HCT116 (cell line): ENCODE results near the gene MIER2. TPM values are rescaled to one million over a fixed set of nuclear protein-coding genes. Genes with fewer than 3 reads are reported as not detected.

Source experiments
- ATAC-seq: fragments of 200-7000 bp; cut with Tn5 transposase; 2 replicates; pipeline ENCODE4 v1.9.1; 2020; ENCODE audit warnings: mild to moderate bottlenecking, moderate library complexity
- BruUV-seq: library from RNA; stranded (reverse); fragments of 400-500 nt; replicated peaks from 2 replicates; lab custom pipeline; 2021; lab: Mats Ljungman, UMichigan
- CTCF ChIA-PET: fragments of 300-600 bp; sonication (Branson Sonifier 250); formaldehyde crosslinking; loops from one replicate; lab custom pipeline; 2021; ENCODE audit warnings: antibody characterized with exemption; lab: Charles Lee
- POLR2A ChIA-PET: fragments of 300-600, 350-600 bp; sonication (Branson Sonifier 250); formaldehyde crosslinking; loops from one replicate; lab custom pipeline; 2021; ENCODE audit warnings: antibody characterized with exemption; lab: Charles Lee
- RAD21 ChIA-PET, 2 experiments: fragments of 300-600 bp; sonication (Branson Sonifier 250); formaldehyde crosslinking; loops; one replicate each; lab custom pipeline; 2023; ENCODE audit warnings: low total read pairs in 2 of 2; ENCODE audit not compliant: uncharacterized antibody in 2 of 2, unreplicated experiment in 2 of 2, low non-redundant PET in 1 of 2; lab: Charles Lee
- DNase-seq: peaks from one replicate; pipeline ENCODE4 v3.0.0-alpha.2; 2010; ENCODE audit warnings: low read depth, low spot score
- H2AFZ ChIP-seq: fragments of 200-600 bp; shearing (Covaris generic), sonication (generic); 2 replicates; pipeline ENCODE4 v1.6.1; 2017; ENCODE audit warnings: low read depth, mixed run types, mixed read lengths, antibody characterized with exemption, low read length; ENCODE audit not compliant: poor library complexity, severe bottlenecking
- H3K27ac ChIP-seq: 2 replicates; pipeline ENCODE4 v1.5.1; 2012; ENCODE audit warnings: low read depth, low read length
- H3K27me3 ChIP-seq: fragments of 200-600 bp; sonication (generic); 2 replicates; pipeline ENCODE4 v1.6.1; 2016; ENCODE audit warnings: mixed run types, low read length, mixed read lengths; ENCODE audit not compliant: insufficient read depth
- H3K36me3 ChIP-seq, 2 experiments: fragments of 200-500 bp in 1 of 2; fragments of 200-600 bp in 1 of 2; sonication (Bioruptor generic) in 1 of 2; sonication (generic) in 1 of 2; 2 replicates each; pipeline versions ENCODE4 v1.5.1 to v1.6.1; 2014 to 2016; ENCODE audit warnings: low read length in 2 of 2, inconsistent platforms in 1 of 2, mixed read lengths in 1 of 2, mixed run types in 1 of 2; ENCODE audit not compliant: insufficient read depth in 2 of 2, control insufficient read depth in 1 of 2
- H3K4me1 ChIP-seq, 2 experiments: fragments of 200-600 bp in 1 of 2; sonication (generic) in 1 of 2; 2 replicates each; pipeline versions ENCODE4 v1.5.1 to v1.6.1; 2012 to 2017; ENCODE audit warnings: low read length in 2 of 2, inconsistent platforms in 1 of 2, mild to moderate bottlenecking in 1 of 2, mixed read lengths in 1 of 2, mixed run types in 1 of 2, moderate library complexity in 1 of 2; ENCODE audit not compliant: insufficient read depth in 2 of 2, control insufficient read depth in 1 of 2
- H3K4me2 ChIP-seq: fragments of 200-600 bp; sonication (generic); 2 replicates; pipeline ENCODE4 v1.6.1; 2017; ENCODE audit warnings: mixed run types, low read length, mixed read lengths
- H3K4me3 ChIP-seq, 2 experiments: fragments of 200-600 bp in 1 of 2; sonication (generic) in 1 of 2; replicated peaks in 1 of 2; 2 replicates each; pipeline ENCODE4 v1.5.1; 2011 to 2016; ENCODE audit warnings: low read length in 2 of 2, control low read depth in 1 of 2, low read depth in 1 of 2, mild to moderate bottlenecking in 1 of 2, mixed read lengths in 1 of 2, mixed run types in 1 of 2
- H3K79me2 ChIP-seq: fragments of 200-600 bp; sonication (generic); 2 replicates; pipeline ENCODE4 v1.6.1; 2017; ENCODE audit warnings: mild to moderate bottlenecking, mixed run types, low read length, moderate library complexity, mixed read lengths; ENCODE audit not compliant: insufficient read depth
- H3K9ac ChIP-seq: fragments of 200-600 bp; sonication (generic); 2 replicates; pipeline ENCODE4 v1.6.1; 2016; ENCODE audit warnings: low read length, mixed read lengths
- H3K9me2 ChIP-seq: fragments of 200-600 bp; sonication (generic), shearing (Covaris generic); 2 replicates; pipeline ENCODE4 v1.6.1; 2017; ENCODE audit warnings: mixed run types, mild to moderate bottlenecking, moderate library complexity; ENCODE audit not compliant: insufficient read depth
- H3K9me3 ChIP-seq, 2 experiments: fragments of 200-500 bp in 1 of 2; fragments of 200-600 bp in 1 of 2; sonication (Bioruptor generic) in 1 of 2; sonication (generic) in 1 of 2; 2 replicates each; pipeline ENCODE4 v1.6.1; 2014 to 2017; ENCODE audit warnings: low read length in 2 of 2, mixed read lengths in 2 of 2, inconsistent platforms in 1 of 2, low read depth in 1 of 2, mild to moderate bottlenecking in 1 of 2, mixed run types in 1 of 2, moderate library complexity in 1 of 2; ENCODE audit not compliant: control insufficient read depth in 1 of 2, insufficient read depth in 1 of 2
- H4K20me1 ChIP-seq: fragments of 200-600 bp; sonication (generic), shearing (Covaris generic); 2 replicates; pipeline ENCODE4 v1.6.1; 2017; ENCODE audit warnings: mixed run types, mild to moderate bottlenecking, moderate library complexity; ENCODE audit not compliant: insufficient read depth
- CEBPB ChIP-seq: IDR thresholded peaks from 2 replicates; pipeline ENCODE4 v1.6.1; 2012; ENCODE audit warnings: low read depth
- CTCF ChIP-seq, 3 experiments: fragments of 200-600 bp in 1 of 3; sonication (generic) in 1 of 3; IDR thresholded peaks in 2 of 3; conservative IDR thresholded peaks in 1 of 3; 2 replicates each; pipeline ENCODE4 v1.5.1; 2012 to 2017; ENCODE audit warnings: low read depth in 2 of 3, low read length in 2 of 3, antibody characterized with exemption in 1 of 3, borderline replicate concordance in 1 of 3, control low read depth in 1 of 3, mild to moderate bottlenecking in 1 of 3, mixed read lengths in 1 of 3, mixed run types in 1 of 3, moderate library complexity in 1 of 3; ENCODE audit not compliant: insufficient read depth in 1 of 3
- EGR1 ChIP-seq: IDR thresholded peaks from 2 replicates; pipeline ENCODE4 v1.6.1; 2012; ENCODE audit warnings: low read depth
- ELF1 ChIP-seq: IDR thresholded peaks from 2 replicates; pipeline ENCODE4 v1.6.1; 2012; ENCODE audit warnings: low read depth, borderline replicate concordance
- EZH2phosphoT487 ChIP-seq: fragments of 200-600 bp; IDR thresholded peaks from 2 replicates; pipeline ENCODE4 v1.6.1; 2018; ENCODE audit warnings: antibody characterized with exemption, borderline replicate concordance
- FOSL1 ChIP-seq: IDR thresholded peaks from 2 replicates; pipeline ENCODE4 v1.6.1; 2012; ENCODE audit warnings: low read depth
- JUND ChIP-seq: IDR thresholded peaks from 2 replicates; pipeline ENCODE4 v1.6.1; 2012
- POLR2A ChIP-seq: IDR thresholded peaks from 2 replicates; pipeline ENCODE4 v1.7.0; 2011; ENCODE audit warnings: borderline replicate concordance; ENCODE audit not compliant: insufficient read depth, insufficient read length; ENCODE audit errors: extremely low read depth
- RAD21 ChIP-seq: IDR thresholded peaks from 2 replicates; pipeline ENCODE4 v1.6.1; 2012; ENCODE audit warnings: low read depth, mild to moderate bottlenecking
- SIN3A ChIP-seq: IDR thresholded peaks from 2 replicates; pipeline ENCODE4 v1.6.1; 2012; ENCODE audit warnings: low read depth
- SP1 ChIP-seq: IDR thresholded peaks from 2 replicates; pipeline ENCODE4 v1.6.1; 2012; ENCODE audit warnings: low read depth
- TCF7L2 ChIP-seq: IDR thresholded peaks from 2 replicates; pipeline ENCODE4 v1.7.0; 2011; ENCODE audit warnings: borderline replicate concordance, inconsistent platforms; ENCODE audit not compliant: insufficient read depth, insufficient read length; ENCODE audit errors: extremely low read depth
- YY1 ChIP-seq: IDR thresholded peaks from 2 replicates; pipeline ENCODE4 v1.6.1; 2011; ENCODE audit warnings: low read length, low read depth, moderate library complexity, mild to moderate bottlenecking; ENCODE audit not compliant: insufficient replicate concordance; ENCODE audit errors: extremely low read depth
- ZFX ChIP-seq: fragments of 450-650 bp; IDR thresholded peaks from 2 replicates; pipeline ENCODE4 v1.6.1; 2017
- intact Hi-C: fragments of 100-400 bp; cut with micrococcal nuclease; formaldehyde crosslinking; loops from 2 replicates; pipeline ENCODE4 v1.10.0; 2022
- total RNA-seq: library from RNA; stranded (reverse); gene quantifications from one replicate; pipeline ENCODE4 v1.2.1, GENCODE V29; 2021; ENCODE audit not compliant: unreplicated experiment
- TF ChIP-seq, protein P1 (sequence below): IDR thresholded peaks from 2 replicates; pipeline ENCODE4 v1.6.1; 2012; ENCODE audit warnings: low read depth
- TF ChIP-seq, protein P2 (sequence below): IDR thresholded peaks from 2 replicates; pipeline ENCODE4 v1.6.1; 2012
- TF ChIP-seq, protein P3 (sequence below): IDR thresholded peaks from 2 replicates; pipeline ENCODE4 v1.6.1; 2012

MIER2 gene
- total RNA-seq, 1 experiment from 2014 or later: 41.5 TPM

DNA sequence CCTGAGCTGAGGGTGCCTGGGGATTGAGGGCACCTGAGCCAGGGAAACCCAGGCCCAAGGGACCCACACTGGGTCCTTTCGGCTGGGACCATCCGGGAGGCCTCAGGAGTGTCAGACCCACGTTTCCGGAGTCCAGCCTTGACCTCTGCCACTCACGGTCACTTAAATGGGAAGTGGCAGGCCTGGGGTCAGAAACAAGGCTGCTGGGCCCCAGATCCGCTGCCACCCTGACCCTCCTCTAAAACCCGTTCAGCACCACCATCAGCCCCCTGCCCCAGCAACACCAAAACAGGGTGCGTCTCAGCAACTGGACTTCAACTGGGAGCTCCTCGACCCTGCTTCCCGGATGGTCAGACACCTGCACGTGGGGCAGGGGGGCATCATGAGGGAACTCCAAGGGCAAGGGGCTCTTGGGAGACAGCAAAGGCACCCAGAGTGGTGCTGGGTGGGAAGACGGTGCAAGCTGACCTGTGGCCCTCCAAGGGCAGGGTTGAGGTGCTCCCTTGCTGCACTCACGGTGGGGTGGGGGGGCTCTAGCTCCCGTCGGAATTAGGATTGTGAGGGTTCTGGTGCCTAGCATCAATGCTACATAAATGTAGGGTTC is 52.2 kb downstream of the MIER2 start (continued):
- TF ChIP-seq POLR2A (no peak), ELF1 (no peak)
- TF ChIP-seq, all 23 proteins: peak for 0

- 0 out of 2 replicates have a peak, but pooled peaks have one; percentile 6 for ATAC-seq
Measured at GRCh38 chr19:291561-292280, 52.9 kb downstream of the MIER2 start.

More at GRCh38 chr19:291561-292280, 52.9 kb downstream of the MIER2 start:
- ChIA-PET RAD21 (no interaction called here), CTCF (no interaction called here), POLR2A (no interaction called here)
- H3K79me2 ChIP-seq: peaks cover 41% of the 10 kb centered on the region
- no peak for DNase-seq
- no TSS peak for BruUV-seq
- H3K9me3 ChIP-seq: no peaks in the 10 kb centered on the region
- intact Hi-C loops: no loop called here
- no peak for TF ChIP-seq YY1
- TF ChIP-seq FOSL1: no peak
- no peak for TF ChIP-seq SP1
- TF ChIP-seq, protein P1, sequence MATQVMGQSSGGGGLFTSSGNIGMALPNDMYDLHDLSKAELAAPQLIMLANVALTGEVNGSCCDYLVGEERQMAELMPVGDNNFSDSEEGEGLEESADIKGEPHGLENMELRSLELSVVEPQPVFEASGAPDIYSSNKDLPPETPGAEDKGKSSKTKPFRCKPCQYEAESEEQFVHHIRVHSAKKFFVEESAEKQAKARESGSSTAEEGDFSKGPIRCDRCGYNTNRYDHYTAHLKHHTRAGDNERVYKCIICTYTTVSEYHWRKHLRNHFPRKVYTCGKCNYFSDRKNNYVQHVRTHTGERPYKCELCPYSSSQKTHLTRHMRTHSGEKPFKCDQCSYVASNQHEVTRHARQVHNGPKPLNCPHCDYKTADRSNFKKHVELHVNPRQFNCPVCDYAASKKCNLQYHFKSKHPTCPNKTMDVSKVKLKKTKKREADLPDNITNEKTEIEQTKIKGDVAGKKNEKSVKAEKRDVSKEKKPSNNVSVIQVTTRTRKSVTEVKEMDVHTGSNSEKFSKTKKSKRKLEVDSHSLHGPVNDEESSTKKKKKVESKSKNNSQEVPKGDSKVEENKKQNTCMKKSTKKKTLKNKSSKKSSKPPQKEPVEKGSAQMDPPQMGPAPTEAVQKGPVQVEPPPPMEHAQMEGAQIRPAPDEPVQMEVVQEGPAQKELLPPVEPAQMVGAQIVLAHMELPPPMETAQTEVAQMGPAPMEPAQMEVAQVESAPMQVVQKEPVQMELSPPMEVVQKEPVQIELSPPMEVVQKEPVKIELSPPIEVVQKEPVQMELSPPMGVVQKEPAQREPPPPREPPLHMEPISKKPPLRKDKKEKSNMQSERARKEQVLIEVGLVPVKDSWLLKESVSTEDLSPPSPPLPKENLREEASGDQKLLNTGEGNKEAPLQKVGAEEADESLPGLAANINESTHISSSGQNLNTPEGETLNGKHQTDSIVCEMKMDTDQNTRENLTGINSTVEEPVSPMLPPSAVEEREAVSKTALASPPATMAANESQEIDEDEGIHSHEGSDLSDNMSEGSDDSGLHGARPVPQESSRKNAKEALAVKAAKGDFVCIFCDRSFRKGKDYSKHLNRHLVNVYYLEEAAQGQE: no peak
- TF ChIP-seq, protein P2, sequence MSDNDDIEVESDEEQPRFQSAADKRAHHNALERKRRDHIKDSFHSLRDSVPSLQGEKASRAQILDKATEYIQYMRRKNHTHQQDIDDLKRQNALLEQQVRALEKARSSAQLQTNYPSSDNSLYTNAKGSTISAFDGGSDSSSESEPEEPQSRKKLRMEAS: no peak
- no peak for TF ChIP-seq SIN3A
- TF ChIP-seq JUND: no peak
- TF ChIP-seq TCF7L2: no peak
- TF ChIP-seq, protein P3, sequence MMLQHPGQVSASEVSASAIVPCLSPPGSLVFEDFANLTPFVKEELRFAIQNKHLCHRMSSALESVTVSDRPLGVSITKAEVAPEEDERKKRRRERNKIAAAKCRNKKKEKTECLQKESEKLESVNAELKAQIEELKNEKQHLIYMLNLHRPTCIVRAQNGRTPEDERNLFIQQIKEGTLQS: no peak
- no peak for TF ChIP-seq CEBPB
- TF ChIP-seq CTCF (IDR thresholded peaks at IDR 0.05 in 2 of 3, conservative IDR thresholded peaks at IDR 0.05 in 1 of 3; ENCODE audit: borderline replicate concordance in 1 of 3, insufficient read depth in 1 of 3, low read depth in 2 of 3, low read length in 2 of 3): no peak
- no peak for TF ChIP-seq EGR1
- TF ChIP-seq RAD21: no peak
- no peak for TF ChIP-seq ZFX
- no peak for TF ChIP-seq EZH2phosphoT487
- no peak for TF ChIP-seq ELF1
- TF ChIP-seq POLR2A: no peak
- H3K27ac ChIP-seq: peak overlapping the region; percentile 65; the same call in 1 of the 2 replicates
- H2AFZ ChIP-seq: no peak overlapping the region
- H3K4me2 ChIP-seq: peak overlapping the region; percentile 77
- H3K9ac ChIP-seq: peak overlapping the region; percentile 59
- peaks cover 8 to 14% of the 10 kb centered on the region in 2 experiments; a peak in 3 of 4 replicates for H3K36me3 ChIP-seq
- no peaks in the 10 kb centered on the region for H3K27me3 ChIP-seq
- H3K4me1 ChIP-seq: peaks cover 12 to 28% of the 10 kb centered on the region in 2 experiments
- H3K4me3 ChIP-seq: peak overlapping the region; percentile 38 to 52
- H3K9me2 ChIP-seq: no peaks in the 10 kb centered on the region
- H4K20me1 ChIP-seq: no peaks in the 10 kb centered on the region
